Suprapubic skin (tissue), 4 donors: ENCODE measurements around the gene COL1A1. TPM values are rescaled to one million over a fixed set of nuclear protein-coding genes. Genes with fewer than 3 reads are reported as not detected.

Experiments used
- DNase-seq, 2 donors: peaks; one replicate each; pipeline ENCODE4 v3.0.0-alpha.2; 2019; ENCODE audit warnings: low spot score in 2 of 2
- H3K27ac ChIP-seq: fragments of 200-600 bp; sonication (generic); one replicate; pipeline ENCODE4 v1.5.1; 2019
- H3K27me3 ChIP-seq: fragments of 200-600 bp; sonication (generic); one replicate; pipeline ENCODE4 v1.5.1; 2019
- H3K36me3 ChIP-seq: fragments of 200-600 bp; sonication (generic); one replicate; pipeline ENCODE4 v1.5.1; 2019
- H3K4me1 ChIP-seq: fragments of 200-600 bp; sonication (generic); one replicate; pipeline ENCODE4 v1.5.1; 2019
- H3K4me3 ChIP-seq: fragments of 200-600 bp; sonication (generic); one replicate; pipeline ENCODE4 v1.5.1; 2019; ENCODE audit warnings: mild to moderate bottlenecking
- H3K9me3 ChIP-seq: fragments of 200-600 bp; sonication (generic); one replicate; pipeline ENCODE4 v1.5.1; 2019
- CTCF ChIP-seq, 2 donors: fragments of 200-600 bp in 1 of 2; fragments of 450-650 bp in 1 of 2; sonication (generic) in 1 of 2; IDR thresholded peaks; one replicate each; pipeline ENCODE4 v1.5.1; 2016 to 2019; ENCODE audit warnings: antibody characterized with exemption in 2 of 2, mild to moderate bottlenecking in 1 of 2, moderate library complexity in 1 of 2
- EP300 ChIP-seq: sonication (generic); formaldehyde crosslinking; IDR thresholded peaks from one replicate; pipeline ENCODE4 v1.6.1; 2017; ENCODE audit warnings: antibody characterized with exemption
- POLR2A ChIP-seq, 2 donors: fragments of 450-650 bp; IDR thresholded peaks; one replicate each; pipeline ENCODE4 v1.6.1; 2017; ENCODE audit warnings: antibody characterized with exemption in 2 of 2, mild to moderate bottlenecking in 2 of 2, moderate library complexity in 2 of 2
- POLR2AphosphoS5 ChIP-seq, 3 donors: sonication (generic); formaldehyde crosslinking; IDR thresholded peaks; one replicate each; pipeline ENCODE4 v1.6.1; 2017; ENCODE audit warnings: antibody characterized with exemption in 3 of 3
- WGBS: methylation state at CpG from one replicate; pipeline ENCODE4 v1.1.5; 2018; 5-methylcytosine and 5-hydroxymethylcytosine counted together
- total RNA-seq, 4 donors: library from RNA; depleted of rRNA; stranded (reverse); fragments of >200 nt; gene quantifications; one replicate each; pipeline ENCODE4 v1.1.0, GENCODE V29; 2016

Gene COL1A1
- total RNA-seq, 4 donors from 2014 or later, result 19.2 to 56.8 (median 33.1) TPM

GRCh38 chr17:50149091-50149416 is 52.4 kb downstream of the COL1A1 start:
- peak overlapping the region; percentile 86 for H3K27ac ChIP-seq
- DNase-seq, result no peak
- H3K9me3 ChIP-seq, result no peaks in the 10 kb centered on the region
- no peaks in the 10 kb centered on the region for H3K27me3 ChIP-seq
- TF ChIP-seq POLR2A (IDR thresholded peaks at IDR 0.05) (no peak), EP300 (no peak), CTCF (IDR thresholded peaks at IDR 0.05) (no peak), POLR2AphosphoS5 (IDR thresholded peaks at IDR 0.05) (no peak)
- H3K4me3 ChIP-seq, result peak overlapping the region; percentile 84
- peaks cover 91% of the 10 kb centered on the region for H3K4me1 ChIP-seq
- 0% methylated on average over 8 of the region's 30 CpGs for whole genome bisulfite sequencing
- H3K36me3 ChIP-seq, result peaks cover 12% of the 10 kb centered on the region

- no peaks in the 10 kb centered on the region for H3K9me3 ChIP-seq
- 0% methylated on average over 18 of the region's 25 CpGs for WGBS
- TF ChIP-seq CTCF (IDR thresholded peaks at IDR 0.05), result no peak
- no peak for TF ChIP-seq POLR2AphosphoS5 (IDR thresholded peaks at IDR 0.05)
- no peak for TF ChIP-seq POLR2A (IDR thresholded peaks at IDR 0.05)
- TF ChIP-seq EP300, result no peak
- H3K4me3 ChIP-seq, result peak overlapping the region; percentile 84
- DNase-seq, result no peak
- no peaks in the 10 kb centered on the region for H3K27me3 ChIP-seq
- H3K36me3 ChIP-seq, result peaks cover 18% of the 10 kb centered on the region
- peaks cover 85% of the 10 kb centered on the region for H3K4me1 ChIP-seq
- H3K27ac ChIP-seq, result peak overlapping the region; percentile 86
Observed at GRCh38 chr17:50148226-50149090, 53.0 kb downstream of the COL1A1 start.

GRCh38 chr17:50147841-50148225 is 53.6 kb downstream of the COL1A1 start:
- TF ChIP-seq POLR2AphosphoS5 (IDR thresholded peaks at IDR 0.05), result no peak
- TF ChIP-seq POLR2A (IDR thresholded peaks at IDR 0.05), result no peak
- TF ChIP-seq CTCF (IDR thresholded peaks at IDR 0.05), result no peak
- no peak for TF ChIP-seq EP300
- Histone ChIP-seq H3K9me3 (no peaks in the 10 kb centered on the region), H3K27ac (peak overlapping the region; percentile 86), H3K36me3 (peaks cover 24% of the 10 kb centered on the region), H3K4me1 (peaks cover 79% of the 10 kb centered on the region), H3K27me3 (no peaks in the 10 kb centered on the region), H3K4me3 (peak overlapping the region; percentile 84)
- 12% methylated on average over 5 of the region's 5 CpGs for WGBS
- no peak for DNase-seq

GRCh38 chr17:50146927-50147665 is 54.3 kb downstream of the COL1A1 start:
- no peaks in the 10 kb centered on the region for H3K9me3 ChIP-seq
- DNase-seq, result no peak
- 22% methylated on average over 13 of the region's 15 CpGs for WGBS
- peak overlapping the region; percentile 84 for H3K4me3 ChIP-seq
- no peaks in the 10 kb centered on the region for H3K27me3 ChIP-seq
- H3K27ac ChIP-seq, result peak overlapping the region; percentile 86
- TF ChIP-seq POLR2AphosphoS5 (IDR thresholded peaks at IDR 0.05) (no peak), POLR2A (IDR thresholded peaks at IDR 0.05) (no peak), EP300 (no peak), CTCF (IDR thresholded peaks at IDR 0.05) (no peak)
- peaks cover 71% of the 10 kb centered on the region for H3K4me1 ChIP-seq
- peaks cover 32% of the 10 kb centered on the region for H3K36me3 ChIP-seq
